T-helper 22 cell (primary cell): Measurements from ENCODE around the gene ZNF451.
A peak's percentile ranks its signal among the peaks of the same experiment; 100 is the strongest.
"Not testable (repeated sequence)": the region's sequence is repeated elsewhere in the genome, so short reads cannot be mapped to it uniquely, and the experiment has no call there.

Experiments
- DNase-seq: peaks from one replicate; pipeline ENCODE4 v3.0.0-alpha.2; 2020; ENCODE audit warnings: low read depth

ZNF451 gene, protein sequence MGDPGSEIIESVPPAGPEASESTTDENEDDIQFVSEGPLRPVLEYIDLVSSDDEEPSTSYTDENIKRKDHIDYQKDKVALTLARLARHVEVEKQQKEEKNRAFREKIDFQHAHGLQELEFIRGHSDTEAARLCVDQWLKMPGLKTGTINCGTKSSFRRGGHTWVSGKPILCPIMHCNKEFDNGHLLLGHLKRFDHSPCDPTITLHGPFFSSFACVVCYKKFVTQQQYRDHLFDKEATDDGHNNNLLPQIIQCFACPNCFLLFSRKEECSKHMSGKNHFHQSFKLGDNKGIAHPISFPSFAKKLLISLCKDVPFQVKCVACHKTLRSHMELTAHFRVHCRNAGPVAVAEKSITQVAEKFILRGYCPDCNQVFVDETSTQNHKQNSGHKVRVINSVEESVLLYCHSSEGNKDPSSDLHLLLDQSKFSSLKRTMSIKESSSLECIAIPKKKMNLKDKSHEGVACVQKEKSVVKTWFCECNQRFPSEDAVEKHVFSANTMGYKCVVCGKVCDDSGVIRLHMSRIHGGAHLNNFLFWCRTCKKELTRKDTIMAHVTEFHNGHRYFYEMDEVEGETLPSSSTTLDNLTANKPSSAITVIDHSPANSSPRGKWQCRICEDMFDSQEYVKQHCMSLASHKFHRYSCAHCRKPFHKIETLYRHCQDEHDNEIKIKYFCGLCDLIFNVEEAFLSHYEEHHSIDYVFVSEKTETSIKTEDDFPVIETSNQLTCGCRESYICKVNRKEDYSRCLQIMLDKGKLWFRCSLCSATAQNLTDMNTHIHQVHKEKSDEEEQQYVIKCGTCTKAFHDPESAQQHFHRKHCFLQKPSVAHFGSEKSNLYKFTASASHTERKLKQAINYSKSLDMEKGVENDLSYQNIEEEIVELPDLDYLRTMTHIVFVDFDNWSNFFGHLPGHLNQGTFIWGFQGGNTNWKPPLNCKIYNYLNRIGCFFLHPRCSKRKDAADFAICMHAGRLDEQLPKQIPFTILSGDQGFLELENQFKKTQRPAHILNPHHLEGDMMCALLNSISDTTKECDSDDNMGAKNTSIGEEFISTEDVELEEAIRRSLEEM

DNA sequence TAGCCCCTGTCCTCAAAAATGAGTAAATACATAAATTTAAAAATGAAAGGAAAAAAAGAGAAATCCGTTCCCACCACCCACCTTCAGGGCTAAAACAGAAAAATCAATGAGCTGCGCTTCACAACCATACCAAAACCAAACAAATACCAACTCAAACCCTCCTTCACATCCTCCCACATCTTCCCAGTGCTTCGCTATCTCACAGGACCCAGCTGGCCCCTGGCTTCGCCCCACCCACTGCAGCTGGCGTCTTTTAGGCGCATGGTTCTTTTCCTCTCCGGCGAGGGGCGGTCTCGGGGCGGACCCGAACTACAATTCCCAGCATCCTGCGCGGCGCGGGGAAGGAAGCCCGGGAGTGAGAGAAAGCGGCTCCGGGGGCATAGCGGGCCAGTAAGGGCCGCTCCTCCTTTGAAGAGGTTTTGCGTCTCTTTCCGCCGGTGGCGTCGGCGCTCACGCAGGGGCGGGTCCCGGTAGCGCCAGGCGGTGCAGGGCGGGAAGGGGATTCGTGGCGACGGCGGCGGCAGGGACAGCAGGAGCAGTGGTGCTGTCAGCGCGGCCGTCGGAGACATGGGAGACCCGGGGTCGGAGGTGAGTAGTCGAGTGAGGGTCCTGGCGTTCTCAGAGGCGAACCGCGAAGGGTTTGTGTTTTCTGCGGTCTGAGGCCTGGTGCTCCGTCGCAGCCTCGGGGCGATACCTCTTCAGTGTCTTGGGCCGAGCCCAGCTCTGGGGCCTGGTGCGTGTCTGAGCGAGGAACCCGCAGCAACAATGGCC, at the start of gene ZNF451:
TSS of gene ZNF451 (plus strand) at position 502 of the 771 bp plus-strand sequence. CDS start at position 568, 66 bp downstream.
- peak; percentile 94 for DNase-seq

DNA sequence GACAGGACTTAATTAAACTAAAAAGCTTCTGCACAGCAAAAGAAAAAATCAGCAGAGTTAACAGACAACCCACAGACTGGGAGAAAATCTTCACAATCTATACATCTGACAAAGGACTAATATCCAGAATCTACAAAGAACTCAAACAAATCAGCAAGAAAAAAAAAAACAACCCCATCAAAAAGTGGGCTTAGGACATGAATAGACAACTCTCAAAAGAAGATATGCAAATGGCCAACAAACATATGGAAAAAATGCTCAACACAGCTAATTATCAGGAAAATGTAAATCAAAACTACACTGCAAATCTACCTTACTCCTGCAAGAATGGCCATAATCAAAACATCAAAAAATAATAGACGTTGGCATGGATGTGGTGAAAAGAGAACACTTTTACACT, 45.9 kb upstream of the ZNF451 start:
- not testable (repeated sequence) for DNase-seq

DNA sequence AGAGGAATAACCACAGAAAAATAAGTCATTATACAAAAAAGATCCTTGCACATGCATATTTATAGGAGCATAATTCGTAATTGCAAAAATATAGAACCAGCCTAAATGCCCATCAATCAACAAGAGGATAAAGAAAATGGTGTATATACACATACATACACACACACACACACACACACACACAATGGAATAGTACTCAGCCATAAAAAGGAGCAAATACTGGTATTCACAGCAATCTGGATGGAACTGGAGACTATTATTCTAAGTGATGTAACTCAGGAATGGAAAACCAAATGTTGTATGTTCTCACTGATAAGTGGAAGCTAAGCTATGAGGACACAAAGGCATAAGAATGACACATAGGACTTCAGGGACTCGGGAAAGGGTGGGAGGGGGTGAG, 45.4 kb upstream of the ZNF451 start:
- DNase-seq: no peak

DNA sequence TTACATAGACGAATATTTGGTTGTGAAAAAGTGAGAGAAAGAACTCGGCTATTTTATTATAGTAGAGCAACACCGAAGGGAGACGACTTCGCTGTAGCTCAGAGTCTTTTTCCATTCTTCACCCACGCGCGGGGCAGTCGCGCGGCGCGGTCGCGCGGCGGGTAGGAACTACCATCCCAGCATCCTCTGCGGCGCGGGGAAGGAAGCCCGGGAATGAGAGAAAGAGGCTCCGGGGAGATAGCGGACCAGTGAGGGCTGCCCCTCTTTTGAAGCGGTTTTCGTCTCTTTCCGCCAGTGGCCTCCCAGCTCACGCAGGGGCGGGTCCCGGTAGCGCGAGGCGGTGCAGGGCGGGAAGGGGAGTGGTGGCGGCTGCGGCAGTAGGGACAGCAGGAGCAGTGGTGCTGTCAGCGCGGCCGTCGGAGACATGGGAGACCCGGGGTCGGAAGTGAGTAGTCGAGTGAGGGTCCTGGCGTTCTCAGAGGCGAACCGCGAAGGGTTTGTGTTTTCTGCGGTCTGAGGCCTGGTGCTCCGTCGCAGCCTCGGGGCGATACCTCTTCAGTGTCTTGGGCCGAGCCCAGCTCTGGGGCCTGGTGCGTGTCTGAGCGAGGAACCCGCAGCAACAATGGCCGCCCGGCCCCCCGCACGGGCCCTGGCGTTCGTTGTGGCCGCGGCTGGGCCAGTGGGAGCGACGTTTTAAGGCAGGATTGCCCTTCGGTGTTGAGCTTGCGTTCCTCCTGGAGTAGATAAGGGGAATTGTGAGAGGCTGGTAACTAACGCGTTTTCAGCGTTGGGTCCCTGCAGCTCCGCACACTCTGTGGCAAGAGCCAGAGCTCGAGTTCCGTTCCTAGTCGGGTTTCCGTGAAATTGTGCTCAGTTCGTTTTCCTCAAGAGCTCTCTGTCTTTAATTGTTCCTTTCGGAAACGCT, 43.4 kb upstream of the ZNF451 start, which contains the start of gene KIAA1586:
TSS of gene KIAA1586 (plus strand) at position 362 of the 925 bp plus-strand sequence. CDS start at position 425, 63 bp downstream.
- DNase-seq: peak; percentile 67

DNA sequence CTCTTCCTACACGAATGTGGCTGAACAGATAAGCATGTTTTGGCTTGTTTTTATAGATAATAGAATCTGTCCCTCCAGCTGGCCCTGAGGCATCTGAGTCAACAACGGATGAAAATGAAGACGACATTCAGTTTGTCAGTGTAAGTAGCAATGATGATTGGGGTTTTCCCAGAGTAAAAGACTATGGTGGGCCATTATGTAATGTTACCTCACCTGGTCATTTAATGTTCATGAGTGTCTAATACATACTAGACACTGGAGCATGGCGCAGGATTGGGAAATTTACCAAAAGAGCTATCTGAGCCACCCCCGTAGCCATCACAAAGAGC, 42.8 kb upstream of the ZNF451 start:
- DNase-seq: not testable (repeated sequence)

DNA sequence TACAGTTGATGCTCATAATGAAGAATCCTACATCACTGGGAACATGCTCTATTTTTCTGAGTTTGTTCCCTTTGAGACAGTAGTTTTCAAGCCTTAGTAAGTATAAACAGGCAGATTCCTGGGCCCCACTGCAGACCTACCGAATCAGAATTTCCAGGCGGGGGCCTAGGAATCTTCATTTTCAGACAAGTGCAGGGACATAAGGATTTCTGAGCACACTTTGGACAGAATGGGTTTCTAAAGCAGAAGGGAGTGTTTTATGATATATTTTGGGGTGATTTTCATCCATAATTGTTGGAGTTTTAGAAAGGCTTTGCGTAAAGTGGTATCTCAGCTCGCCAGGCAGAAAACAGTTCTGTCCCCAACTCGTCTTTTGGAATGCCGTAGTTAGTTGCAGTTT, 42.1 kb upstream of the ZNF451 start:
- DNase-seq: not testable (repeated sequence)

DNA sequence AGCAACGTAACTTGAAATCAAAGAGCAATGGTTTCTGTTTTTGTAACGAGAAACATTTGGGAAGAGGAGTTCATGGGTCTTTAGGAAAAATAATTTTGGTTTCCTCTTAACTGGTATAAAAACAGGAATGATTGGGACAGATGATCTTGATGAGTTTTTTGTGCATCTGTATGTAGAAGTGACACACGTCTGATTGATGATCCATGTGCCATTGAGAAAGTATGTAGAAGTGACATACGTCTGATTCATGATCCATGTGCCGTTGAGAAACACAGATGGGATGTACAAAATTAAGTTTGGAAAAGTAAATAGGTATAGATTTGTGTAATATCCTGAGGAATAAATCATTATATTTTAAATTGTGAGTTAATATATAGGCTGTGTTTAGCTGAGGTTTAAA, 41.4 kb upstream of the ZNF451 start:
- DNase-seq: no peak

DNA sequence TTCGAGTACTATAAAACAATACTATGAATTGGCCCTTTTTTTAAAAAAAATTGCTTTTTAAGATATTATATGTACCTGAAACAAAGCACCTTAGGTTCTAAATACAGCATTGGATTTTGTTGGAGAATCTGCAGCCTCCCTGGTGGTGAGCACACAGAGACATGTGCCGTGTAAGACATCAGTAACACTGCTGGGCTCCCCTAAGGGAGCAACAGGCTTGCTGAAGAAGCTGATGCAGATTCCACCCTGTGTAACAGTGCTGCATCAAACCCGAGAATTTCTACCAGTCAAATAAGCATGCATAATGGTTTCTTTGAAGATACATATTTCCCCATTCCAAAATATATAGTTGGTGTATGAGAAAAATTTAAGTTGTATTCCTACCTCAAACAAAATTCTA, 26.1 kb upstream of the ZNF451 start:
- no peak for DNase-seq

DNA sequence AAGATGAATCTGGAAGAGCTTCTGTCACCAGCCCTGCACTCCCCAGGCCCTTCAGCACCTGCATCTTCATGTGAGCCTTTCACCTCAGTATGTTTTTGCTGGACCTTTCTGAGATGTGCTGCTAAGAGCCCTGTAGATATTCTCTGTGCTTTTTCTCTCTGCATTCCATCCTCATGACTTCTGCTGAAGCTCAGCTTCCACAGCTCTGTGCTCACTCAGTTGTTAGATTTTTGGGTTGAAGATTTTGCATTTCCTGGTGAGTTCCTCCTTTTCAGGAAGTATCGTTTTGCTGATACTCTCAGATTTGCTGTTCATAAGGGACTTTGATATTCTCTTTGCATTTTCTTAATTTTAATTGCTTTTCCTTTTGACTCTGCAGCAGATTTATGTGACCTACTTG, 25.2 kb upstream of the ZNF451 start:
- no peak for DNase-seq

GRCh38 chr6:57068061-57068460, 21.9 kb upstream of the ZNF451 start:
- no peak for DNase-seq

GRCh38 chr6:57069228-57069627, 20.8 kb upstream of the ZNF451 start:
- no peak for DNase-seq

GRCh38 chr6:57069920-57070331, 20.1 kb upstream of the ZNF451 start:
- no peak for DNase-seq

- DNase-seq: no peak
Observed at GRCh38 chr6:57072108-57072507, 17.9 kb upstream of the ZNF451 start.

DNA sequence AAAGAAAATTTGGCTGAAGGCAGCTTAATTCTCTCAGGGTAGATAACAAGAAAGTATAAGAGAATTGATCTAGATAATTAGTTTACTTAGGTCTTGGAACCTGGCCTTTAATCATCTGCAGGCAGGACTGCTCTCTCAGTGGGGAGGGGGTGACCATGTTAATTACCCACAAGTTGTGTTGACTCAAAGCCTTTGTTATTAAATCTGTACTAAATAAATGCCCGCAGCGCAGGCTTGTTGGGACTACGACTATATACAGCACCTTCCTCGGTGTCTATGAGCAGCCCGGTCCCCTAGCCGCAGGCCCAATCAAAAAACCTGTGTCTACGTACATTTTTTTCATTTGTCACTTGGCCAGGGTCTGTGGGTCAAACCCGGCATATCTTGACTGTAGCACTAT, 15.6 kb upstream of the ZNF451 start:
- no peak for DNase-seq

GRCh38 chr6:57075092-57075491, 14.9 kb upstream of the ZNF451 start:
- DNase-seq: no peak

DNA sequence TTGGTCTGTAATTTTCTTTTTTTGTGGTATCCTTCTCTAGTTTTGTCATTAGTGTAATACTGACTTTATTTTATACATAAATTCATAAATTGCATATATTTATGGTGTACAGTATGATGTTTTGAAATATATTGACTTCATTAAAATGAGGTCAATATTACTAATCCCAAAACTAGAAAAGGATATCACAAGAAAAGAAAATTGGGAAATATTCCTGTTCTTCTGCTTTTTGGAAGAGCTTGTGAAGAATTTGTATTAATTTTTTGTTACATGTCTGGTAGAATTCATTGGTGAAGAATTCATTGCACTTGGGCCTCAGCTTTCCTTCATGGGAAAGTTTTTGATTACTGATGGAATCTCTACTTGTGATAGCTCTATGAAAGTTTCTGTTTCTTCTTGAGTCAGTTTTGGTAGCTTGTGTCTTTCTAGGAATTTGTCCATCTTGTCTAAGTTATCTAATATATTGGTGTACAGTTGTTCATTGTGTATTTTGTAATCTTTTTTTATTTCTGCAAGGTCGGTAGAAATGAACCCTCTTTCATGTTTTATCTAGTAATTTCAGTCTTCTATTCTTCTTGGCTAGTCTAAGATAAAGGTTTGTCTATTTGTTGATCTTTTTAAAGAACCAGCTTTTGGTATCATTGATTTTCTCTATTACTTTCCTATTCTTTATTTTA, 11.3 kb upstream of the ZNF451 start:
- DNase-seq: no peak

- DNase-seq: no peak
Observed at GRCh38 chr6:57085471-57085870, 4.5 kb upstream of the ZNF451 start.

- DNase-seq: no peak
Observed at GRCh38 chr6:57086843-57087242, 3.1 kb upstream of the ZNF451 start.

DNA sequence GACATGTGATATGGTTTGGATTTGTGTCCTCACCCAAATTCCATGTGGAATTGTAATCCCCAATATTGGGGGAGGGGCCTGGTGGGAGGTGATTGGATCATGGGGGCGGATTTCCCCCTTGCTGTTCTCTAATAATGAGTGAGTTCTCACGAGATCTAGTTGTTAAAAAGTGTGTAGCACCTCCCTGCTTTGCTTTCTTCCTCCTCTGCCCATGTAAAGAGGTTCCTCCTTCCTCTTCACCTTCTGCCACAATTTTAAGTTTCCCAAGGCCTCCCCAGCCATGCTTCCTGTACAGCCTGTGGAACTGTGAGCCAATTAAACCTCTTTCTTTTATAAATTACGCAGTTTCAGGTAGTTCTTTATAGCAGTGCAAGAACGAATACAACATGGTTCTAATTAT, 2.1 kb upstream of the ZNF451 start:
- no peak for DNase-seq

DNA sequence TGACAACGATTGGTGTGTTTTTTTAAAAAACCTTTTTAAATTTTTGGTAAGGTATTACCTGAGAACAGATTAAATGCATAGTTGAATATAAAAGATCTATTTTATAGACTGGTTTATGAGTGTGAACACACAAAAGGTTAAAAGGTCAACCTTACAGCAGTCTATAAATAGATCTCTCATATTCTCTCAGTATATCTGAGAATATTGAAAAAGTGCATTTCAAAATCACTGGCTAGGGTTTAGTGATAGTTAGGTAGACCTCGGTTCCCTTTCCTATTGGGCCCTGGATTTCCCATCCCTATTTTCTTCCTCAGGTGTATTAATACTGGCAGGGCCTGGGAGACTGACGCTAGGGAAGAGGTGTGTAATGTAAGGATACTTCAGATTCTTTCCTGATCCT, 723 bp upstream of the ZNF451 start:
- DNase-seq: no peak
